Activated CD4-positive, alpha-beta T cell treated with anti-CD3 and anti-CD28 coated beads, Interleukin-2, Interleukin-6, amounts not matched to agents 100 ng/mL and 50 ng/mL, durations not matched to agents 16 hours and 8 hours (primary cell): ENCODE results near the gene LDLRAP1.

Source experiments
- DNase-seq: peaks from one replicate; pipeline ENCODE4 v3.0.0-alpha.2; 2020

LDLRAP1 gene

DNA sequence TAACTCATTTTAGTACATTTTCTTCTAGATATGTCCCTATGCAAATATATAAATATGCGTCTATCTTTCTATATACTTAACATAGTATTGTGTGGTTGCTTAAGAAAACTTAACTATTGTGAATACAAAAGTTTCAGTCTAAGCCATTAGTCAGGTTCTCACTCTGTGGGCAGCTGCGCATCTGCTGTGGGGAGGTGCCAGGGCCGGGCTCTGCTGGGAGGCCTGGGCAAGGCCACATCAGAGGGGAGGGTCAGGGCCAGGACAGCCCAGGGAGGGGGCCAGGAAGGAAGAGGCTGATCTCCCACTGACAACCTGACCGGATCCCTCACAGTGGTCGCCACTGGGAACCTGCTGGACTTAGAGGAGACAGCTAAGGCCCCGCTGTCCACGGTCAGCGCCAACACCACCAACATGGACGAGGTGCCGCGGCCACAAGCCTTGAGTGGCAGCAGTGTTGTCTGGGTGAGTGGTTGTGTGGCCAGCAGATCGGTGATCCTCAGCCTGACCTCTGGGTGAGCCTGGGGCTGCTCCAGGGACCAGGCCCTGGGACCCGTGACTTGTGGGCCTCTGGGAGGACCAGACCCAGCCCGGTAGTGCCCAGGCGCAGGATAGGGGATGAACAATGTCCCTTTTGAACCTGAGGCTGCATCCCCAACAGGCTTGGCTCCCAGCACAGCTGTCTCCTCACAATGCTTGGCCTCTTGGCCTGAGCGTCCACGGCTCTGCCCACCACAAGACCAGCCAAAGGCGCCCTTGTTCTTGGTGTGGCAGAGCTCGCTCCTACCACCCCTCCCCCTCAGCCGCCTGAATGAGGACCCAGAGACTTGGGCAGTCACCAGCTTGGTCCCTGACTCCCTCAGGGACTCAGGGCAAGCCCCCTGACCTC, 20.2 kb downstream of the LDLRAP1 start:
- DNase-seq: no peak

DNA sequence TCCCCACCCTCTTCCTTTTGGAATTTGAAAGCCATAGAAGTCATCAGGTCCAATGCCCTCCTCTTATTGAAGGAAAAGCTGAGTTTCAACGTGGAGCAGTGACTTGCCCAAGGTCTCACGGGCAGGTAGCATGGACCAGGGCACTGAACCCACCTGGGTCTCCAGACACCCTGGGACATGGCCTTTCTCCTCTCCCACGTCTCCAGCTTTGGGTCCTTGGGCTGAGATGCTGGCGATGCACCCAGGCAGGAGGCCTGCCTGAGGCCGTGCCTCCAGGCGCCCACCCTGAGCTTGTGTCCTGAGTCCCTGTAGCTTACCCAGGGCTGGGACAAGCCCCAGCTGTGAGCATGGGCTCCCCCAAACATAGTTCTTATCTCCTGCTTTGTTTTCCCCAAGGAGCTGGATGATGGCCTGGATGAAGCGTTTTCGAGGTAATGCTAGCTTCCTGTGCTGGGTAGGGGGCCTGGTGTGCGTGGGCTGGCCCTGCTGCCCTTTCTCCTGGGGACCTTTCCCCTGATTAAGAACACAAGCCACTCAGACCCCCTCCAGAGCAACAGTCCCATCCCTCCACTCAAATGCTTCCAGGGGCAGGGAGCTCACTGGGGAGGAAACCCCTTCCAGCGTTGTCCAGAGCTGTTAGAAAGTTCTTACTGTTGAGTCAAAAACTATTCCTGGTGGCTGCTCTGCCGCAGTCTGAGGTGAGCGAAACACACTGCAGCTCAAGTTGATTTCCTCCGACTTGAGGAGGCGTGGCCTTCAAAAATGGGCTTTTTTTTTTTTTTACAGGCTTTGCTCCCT, 21.6 kb downstream of the LDLRAP1 start:
- peak; percentile 21 for DNase-seq

DNA sequence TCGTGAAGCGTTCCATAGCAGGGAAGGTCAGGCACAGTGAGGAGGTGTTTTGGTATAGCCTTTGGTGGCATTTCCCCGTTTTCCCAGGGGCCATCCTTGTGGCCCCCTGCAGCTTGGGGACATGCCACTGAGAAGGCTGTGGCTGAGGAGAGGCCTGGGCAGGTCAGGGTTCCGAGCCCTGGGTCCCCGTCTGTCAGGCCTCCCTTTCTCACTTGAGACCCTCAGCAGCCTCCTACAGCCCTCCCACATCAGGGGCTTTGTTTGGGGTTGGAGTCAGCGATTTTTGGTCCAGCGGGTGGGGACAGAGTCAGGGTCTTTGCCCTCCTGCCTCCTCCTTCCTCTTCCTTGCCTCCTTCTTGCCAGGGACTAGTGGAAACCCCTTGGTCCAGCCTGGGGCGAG, 22.2 kb downstream of the LDLRAP1 start:
- DNase-seq: no peak

DNA sequence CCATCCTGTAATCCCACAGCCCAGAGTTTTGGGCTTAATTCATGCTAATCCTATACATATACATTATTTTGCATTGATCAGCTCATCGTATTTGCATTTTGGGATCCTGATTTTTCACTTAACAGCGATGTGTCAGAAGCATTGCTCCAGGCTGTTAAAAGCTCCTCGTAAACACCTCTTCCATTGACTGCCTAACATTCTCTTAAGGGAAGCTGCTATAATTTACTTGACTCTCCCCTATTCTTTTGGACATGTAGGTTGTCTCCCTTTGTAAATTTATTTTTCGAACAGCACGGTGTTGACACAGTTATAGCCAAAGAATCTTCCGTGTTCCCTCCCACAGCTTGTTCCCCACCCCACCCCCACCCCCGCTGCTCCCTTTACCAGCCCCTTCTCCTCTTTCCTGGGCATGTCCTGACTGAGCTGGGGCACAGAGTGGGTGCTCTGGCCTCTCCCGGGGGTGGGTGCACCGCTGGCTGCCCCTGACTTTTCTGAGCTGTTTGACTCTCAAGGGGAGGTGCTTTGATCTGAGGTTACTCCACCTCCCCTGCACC, 22.8 kb downstream of the LDLRAP1 start:
- no peak for DNase-seq

DNA sequence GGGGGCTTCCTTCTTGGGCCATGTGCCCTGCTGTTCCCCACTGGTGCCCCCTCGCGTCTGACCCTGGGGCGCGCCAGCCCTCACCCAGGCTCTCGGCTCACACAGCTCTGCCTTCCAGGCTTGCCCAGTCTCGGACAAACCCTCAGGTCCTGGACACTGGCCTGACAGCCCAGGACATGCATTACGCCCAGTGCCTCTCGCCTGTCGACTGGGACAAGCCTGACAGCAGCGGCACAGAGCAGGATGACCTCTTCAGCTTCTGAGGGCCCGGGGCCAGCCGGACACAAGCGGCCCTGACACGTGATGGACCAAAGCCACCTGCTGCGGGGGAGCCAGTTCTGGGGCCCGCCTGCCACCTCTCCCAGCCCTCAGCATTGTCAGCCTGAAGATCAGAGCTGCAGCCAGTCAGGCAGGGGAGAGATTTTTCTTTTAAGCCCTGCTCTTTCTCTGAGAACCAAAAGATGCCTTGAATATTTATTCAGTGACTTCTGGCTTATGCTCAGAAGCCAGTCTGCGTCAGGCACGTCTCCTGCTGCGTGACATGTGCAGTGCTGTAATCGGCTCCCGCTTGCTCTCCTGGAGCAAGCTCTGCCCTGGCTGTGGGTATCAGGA, 23.4 kb downstream of the LDLRAP1 start:
- no peak for DNase-seq

DNA sequence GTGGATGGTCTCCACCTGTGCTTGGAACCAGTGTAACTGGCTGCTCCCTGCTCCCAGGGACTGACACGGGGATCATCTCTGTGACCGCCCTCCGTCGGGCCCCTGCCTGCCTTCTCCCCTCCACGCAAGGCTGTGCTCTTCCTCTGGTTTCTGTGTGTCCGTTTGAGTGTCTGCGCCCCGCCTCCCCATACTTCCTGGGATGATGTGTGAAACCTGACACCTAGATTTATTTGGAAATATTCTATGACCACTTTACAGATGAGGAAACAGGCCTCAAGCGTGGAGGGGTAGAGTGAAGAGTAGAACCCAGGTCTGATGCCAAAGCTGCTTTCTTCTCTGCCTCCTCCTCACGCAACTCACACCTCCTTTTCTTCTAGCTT, 24.3 kb downstream of the LDLRAP1 start:
- DNase-seq: no peak

DNA sequence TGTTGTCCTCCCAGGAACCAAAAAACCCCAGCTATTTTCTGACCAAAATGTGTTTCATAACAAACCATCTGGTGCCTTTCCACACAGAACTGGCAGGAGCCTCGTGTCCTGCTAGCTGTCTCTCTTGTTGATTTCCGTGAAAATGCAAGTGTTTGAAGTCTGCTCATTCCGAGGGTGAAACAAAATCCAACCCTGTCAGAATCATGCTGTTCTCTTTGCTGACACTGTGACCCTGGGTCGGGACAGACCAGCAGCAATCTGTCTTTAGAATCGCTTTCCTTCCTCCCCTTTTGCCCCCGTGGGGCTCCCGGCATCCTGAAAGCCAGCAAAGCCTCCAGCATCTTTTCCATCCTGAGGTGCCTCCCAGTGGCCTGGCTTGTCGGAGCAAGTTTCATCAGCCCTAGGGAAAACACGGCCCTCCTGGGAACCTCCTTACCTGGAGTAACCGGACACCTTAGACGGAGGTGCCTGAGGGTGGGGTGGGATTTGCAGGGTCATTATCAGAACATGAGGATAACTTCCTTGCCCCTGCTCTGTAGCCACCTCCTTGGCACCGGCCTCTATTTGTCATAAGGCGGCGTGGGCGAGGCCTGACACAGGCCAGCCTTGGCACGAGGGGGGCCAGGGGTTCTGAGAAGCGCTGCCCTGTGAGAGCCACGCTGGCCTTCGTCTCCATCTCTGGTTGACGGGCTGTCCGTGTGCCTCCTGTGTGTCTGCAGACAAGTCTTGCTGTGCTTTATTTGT, 24.9 kb downstream of the LDLRAP1 start:
- no peak for DNase-seq

DNA sequence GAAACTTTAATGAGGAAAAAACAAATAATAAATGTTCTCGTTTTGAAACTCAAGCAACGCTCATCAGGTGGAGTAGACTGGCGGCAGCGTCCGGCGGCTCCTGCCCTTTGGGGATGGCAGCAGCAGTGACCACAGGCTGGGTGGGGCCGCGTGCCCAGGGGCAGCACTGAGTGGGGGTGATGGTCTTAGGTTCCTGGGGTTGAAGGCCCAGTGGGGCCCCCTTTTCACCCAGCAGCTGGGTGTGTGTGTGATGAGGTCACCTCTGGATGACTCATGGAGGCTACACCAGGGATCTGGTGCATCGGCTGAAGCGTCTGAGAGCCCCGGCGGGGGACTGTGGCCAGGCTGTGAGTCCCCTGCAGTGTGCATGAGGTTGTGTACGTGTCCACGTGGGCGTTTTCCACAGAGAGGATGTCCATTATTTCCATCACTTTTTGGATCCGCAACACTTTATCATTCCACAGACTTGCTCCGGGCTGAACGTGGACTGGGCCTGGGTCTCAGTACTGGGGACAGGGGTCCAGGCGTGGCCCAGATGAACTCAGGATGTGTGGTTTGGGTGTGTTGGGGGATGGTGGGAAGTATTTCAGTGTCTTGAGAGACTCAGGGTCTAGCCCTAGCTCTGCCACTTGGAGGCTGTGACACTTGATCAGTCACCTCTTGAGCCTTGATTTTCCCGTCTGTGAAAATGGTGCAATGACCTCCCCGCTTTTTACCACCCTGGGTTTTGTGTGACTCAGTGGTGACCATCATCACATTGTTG, 25.6 kb downstream of the LDLRAP1 start:
- DNase-seq: no peak

DNA sequence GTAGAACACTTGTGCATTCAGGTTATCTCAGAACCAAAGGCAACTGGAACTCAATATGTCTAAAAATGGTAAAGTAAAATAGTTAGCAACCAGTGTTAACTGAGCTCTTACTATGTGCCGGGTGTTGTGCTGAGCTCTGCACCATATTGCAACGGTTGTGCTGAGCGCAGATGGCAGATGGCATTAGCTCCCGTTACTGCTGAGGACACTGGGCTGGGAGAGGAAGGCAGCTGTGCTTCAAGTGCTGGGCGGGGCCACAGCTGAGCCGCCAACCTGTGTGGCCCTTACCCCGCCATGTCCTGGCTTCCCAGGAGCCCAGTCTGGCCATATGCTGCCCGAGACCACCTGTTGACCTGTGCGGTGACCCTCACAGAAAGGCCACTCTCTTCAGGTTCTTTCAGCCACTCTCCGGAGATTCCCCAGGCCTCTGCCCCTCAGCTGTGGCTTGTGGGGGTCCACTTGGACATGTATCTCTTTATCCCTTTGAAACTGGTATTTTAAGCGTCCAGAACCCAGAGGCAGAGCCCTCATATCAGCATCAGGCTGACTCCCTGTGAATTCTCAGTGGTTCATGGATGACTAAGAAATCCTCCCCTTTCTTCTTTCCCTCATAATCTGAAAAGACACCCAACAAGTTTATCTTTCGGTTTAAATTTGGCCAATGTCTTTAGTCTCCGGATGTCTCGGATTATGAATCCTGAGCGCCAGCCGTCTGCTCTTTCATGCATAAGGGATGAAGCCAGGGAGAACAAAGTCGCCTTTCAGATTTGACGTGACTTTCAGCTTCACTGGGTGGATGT, 26.4 kb downstream of the LDLRAP1 start:
- no peak for DNase-seq

DNA sequence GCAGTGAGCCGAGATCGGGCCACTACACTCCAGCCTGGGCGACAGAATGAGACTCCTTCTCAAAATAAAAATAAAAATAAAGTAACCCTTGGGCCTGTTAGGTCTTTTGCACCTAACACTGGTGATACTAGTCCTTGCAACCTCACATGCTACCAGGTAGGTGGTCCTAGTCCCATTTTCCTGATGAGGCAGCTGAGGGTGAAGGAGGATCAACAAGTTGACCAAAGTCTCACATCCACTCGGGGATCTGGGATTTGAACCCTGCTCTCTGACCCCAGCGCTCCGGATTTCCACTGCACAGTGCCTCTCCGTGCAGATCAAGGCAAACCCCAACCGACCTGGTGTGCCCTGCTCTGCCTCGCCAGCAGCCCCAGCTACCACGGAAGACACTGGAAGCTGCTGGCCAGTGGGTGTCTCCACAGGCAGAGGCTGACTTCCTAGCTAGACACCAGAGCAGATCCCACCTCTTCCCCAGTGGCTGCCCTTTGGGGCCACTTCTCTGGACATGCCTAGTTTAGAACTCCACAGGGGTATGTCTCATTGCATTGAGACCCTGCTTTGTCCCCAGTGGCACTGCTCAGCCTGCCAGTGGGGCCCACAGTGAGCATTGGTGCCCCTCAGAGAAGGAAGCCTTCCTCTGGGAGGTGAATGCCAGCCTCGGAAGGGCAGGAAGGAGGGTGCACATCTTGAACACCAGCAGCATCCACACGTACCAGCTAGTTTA, 27.6 kb downstream of the LDLRAP1 start:
- DNase-seq: no peak

DNA sequence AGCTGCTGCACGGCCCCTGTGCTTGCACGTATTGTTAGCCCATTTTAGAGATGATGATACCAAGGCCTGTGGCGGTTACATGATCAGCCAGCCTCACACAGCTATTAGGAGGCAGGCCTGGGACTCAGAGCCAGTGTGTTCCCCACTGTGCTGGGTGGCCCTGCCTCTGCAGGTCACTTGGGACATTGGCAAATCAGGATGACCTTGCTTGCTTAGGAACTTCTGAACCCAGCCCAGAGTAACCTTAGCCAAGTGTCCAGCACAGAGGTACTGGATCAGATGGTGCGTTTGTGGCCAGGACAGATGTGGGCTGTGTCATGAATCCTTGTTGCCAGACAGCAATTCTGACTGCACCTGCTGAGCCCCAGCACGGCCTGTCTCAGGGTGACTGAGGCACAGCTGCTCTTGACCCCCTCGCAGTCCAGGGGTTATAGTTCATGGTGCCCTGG, 28.1 kb downstream of the LDLRAP1 start:
- no peak for DNase-seq

DNA sequence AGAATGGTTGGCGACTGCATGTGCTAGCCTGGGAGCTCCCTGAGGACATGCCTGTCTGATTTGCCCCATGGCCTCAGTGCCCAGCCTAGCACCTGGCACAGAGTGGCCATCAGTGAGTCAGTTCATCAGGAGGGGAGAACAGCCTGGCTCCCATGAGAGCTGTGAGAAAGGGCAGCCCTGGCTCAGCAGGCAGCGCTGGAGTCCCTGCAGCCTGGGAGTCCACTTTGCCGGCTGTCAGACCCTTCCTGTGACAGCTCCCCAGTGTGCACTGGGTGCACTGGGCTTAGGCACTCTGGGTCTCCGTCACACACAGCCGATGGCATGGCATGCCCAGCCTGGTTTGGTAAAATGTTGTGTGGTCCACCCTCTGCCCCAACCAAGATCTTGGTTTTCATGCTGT, 28.7 kb downstream of the LDLRAP1 start:
- DNase-seq: no peak

DNA sequence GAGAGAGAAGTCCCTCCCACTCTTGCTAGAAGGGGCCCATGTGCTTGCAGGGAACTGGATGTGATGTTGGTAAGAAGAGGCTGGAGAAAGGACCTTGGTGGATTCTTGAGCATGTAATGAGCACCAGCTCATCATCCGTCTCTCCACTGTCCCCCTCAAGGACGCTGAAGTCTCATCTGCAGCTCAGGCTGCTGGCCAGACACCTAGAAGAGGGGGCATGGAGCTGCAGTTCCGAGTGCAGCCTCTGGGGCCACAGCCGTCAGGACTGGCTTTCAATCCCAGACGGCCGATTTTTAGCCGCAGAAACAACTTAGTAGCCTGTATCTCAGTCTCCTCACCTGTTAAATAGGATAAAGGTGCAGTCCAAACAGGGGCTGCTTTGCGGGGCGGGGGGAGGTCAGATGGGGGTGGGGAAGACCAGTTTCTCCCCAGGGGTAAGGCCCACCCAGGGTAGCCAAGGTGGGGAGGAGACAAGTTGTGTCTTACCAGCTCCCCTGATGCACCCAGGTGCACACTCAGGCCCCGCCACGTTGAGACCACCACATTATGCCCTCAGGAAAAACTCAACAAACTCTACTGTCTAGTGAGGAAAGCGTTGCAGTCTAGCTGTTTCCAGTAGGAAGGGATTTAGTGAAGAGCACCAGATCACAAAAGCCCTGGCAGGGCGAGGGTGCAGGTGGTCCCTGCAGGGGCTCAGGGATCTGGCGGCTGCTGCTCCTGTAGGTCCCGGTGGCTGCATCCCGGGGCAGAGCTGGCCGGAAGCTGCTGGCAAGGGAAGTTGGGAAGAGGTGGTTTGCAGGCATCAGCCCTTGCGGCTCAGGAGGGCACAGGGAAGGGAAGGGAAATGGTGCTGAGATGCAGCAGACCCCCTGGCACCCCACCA, 29.5 kb downstream of the LDLRAP1 start:
- DNase-seq: peak; percentile 47

DNA sequence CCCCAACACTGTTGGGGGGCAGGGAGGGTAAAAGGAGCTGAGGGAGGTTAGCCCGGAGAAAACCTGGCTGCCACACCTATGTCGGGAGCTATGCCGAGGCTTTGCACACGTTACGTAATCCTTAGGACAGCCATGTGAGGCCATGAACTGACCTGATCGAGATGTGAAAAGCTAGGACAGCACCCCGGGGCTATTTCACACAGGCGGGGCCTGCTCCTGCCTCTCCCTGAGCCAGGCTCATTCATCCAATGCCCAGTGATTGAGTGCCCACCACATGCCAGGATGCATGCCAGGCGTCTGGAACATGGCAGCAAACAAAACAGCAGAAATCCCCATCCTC, 30.2 kb downstream of the LDLRAP1 start:
- DNase-seq: no peak

DNA sequence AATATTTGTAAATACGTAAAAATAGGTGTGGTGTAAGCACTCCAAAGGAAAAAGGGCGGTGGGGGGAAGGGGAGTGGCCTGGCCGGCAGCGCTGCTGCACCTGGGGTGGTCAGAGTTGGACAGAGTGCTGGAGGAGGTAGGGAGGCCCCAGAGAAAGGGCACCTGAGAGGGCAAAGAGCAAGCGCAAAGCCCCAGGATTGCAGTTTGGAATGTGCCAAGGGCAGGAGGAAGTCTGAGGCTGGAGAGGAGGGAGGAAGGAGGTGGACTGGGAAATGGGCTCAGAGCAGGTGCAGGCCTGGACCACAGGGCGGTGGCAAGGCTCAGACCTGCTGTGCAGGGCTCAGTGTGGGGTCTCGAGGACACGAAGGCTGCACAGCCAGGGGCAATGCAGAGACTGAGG, 30.6 kb downstream of the LDLRAP1 start:
- DNase-seq: no peak

DNA sequence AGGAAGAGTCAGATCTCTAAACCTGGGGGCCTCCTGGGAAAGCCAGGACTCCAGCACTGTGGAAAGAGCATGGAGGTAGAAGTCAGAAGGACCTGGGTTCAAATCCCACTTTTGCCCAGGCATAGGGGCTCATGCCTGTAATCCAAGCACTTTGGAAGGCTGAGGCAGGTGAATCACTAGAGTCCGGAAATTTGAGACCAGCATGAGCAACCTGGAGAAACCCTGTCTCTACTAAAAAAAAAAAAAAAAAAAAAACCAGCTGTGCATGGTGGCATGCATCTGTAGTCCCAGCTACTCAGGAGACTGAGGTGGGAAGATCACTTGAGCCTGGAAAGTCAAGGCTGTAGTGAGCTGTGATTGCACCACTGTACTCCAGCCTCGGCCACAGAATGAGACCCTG, 31.8 kb downstream of the LDLRAP1 start:
- no peak for DNase-seq

DNA sequence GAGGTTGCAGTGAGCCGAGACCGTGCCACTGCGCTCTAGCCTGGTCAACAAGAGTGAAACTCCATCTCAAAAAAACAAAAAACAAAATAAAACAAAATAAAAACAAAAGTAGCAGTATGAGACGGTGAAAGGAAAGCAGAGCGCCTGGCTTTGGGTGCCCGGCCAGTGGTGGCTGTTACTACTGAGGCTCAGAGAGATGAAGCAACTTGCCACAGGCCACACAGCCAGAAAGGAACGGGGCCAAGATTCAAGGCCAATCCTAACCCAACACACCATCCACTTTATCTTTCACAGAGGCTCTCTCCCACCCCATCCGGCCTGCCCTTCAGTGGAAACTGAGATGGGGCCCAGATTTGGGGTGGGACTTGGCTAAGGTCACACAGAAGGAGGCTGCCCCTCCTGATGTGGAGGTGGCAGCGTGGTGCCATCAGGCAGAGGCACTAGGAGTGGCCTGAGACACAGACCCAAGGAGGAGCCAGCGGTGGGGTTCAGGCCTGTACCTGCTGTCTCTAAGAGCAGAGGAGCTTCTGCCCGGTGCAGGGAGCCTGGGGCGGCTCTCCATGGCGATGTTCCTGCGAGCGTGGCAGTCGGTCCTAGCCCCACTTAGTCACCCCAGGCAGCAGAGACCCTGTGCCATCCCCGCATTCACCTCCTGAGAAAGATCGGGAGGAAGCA, 33.2 kb downstream of the LDLRAP1 start:
- DNase-seq: no peak

DNA sequence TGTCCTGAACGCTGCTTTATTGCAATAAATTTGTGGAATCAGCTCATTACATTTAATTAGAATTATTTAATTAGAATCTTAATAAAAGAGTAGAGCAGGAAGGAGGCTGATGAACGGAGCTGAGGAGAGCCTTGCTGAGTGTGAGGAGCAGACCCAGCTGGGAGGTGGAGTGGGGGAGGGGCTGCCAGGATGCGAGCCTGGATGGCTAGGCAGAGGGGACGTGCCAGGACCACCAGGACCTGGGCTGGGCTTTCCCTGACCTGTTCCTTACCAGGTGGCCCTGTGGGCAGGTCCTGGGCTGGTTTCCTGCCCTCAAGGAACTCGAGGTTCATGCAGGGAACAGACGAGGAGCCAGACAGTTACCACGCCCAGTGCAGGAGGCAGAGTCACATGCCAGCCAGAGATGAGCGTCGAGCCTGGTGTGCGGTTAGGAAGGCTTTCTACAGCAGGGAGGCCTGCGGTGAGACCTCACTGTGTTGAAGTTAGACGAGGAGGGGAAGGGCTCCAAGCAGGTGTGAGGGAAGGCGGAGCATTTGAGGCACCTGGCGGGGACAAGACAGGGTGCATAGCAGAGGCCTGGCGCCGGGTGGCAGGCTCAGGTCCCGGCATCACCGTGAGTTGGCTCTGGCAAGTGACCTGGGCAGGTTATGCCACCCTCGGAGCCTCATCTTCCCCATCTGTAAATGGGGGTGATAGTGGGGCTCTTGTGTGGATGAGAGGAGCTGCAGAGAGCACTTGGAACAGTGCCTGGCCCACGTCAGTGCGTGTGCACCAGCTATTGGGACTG, 33.9 kb downstream of the LDLRAP1 start:
- no peak for DNase-seq
